SK-N-SH treated with all-trans-retinoic acid at 6 μM for 48 hours (cell line): ENCODE measurements around the gene GDF2.

Experiments used
- ATAC-seq: fragments of 200-7000 bp; cut with Tn5 transposase; 3 replicates; pipeline ENCODE4 v1.9.1; 2020; ENCODE audit warnings: mild to moderate bottlenecking, moderate library complexity
- ARNTL ChIP-seq: fragments of 450-650 bp; formaldehyde crosslinking; IDR thresholded peaks from 2 replicates; pipeline ENCODE4 v1.5.0; 2020; ENCODE audit warnings: low read depth, mild to moderate bottlenecking, moderate library complexity, borderline replicate concordance
- BACH2 ChIP-seq: fragments of 250-450 bp; sonication (Bioruptor Pico); IDR thresholded peaks from 2 replicates; pipeline ENCODE4 v1.9.0; 2021; ENCODE audit warnings: mild to moderate bottlenecking, borderline replicate concordance
- CSDC2 ChIP-seq: fragments of 250-450 bp; sonication (Bioruptor Pico); IDR thresholded peaks from 2 replicates; pipeline ENCODE4 v1.5.0; 2020; ENCODE audit warnings: mild to moderate bottlenecking, moderate library complexity
- ESRRG ChIP-seq: fragments of 250-450 bp; sonication (Bioruptor Pico); IDR thresholded peaks from 2 replicates; pipeline ENCODE4 v1.6.1; 2021; ENCODE audit warnings: mild to moderate bottlenecking
- GLIS3 ChIP-seq: fragments of 250-450 bp; sonication (Bioruptor Pico); IDR thresholded peaks from 2 replicates; pipeline ENCODE4 v1.5.0; 2020; ENCODE audit warnings: mild to moderate bottlenecking, moderate library complexity
- ISL1 ChIP-seq: fragments of 250-450 bp; sonication (Bioruptor Pico); IDR thresholded peaks from 2 replicates; pipeline ENCODE4 v2.1.2; 2022; ENCODE audit warnings: mild to moderate bottlenecking, moderate library complexity
- OSR1 ChIP-seq: fragments of 250-450 bp; sonication (Bioruptor Pico); IDR thresholded peaks from 2 replicates; pipeline ENCODE4 v1.8.0; 2022; ENCODE audit warnings: moderate library complexity, mild to moderate bottlenecking, inconsistent platforms
- PATZ1 ChIP-seq: fragments of 250-450 bp; sonication (Bioruptor Pico); IDR thresholded peaks from 2 replicates; pipeline ENCODE4 v1.8.0; 2020; ENCODE audit warnings: mild to moderate bottlenecking, moderate library complexity, borderline replicate concordance
- POU6F1 ChIP-seq: fragments of 250-450 bp; sonication (Bioruptor Pico); IDR thresholded peaks from 2 replicates; pipeline ENCODE4 v1.8.0; 2021; ENCODE audit warnings: low read depth, mild to moderate bottlenecking, moderate library complexity, borderline replicate concordance
- PPARA ChIP-seq: fragments of 250-450 bp; sonication (Bioruptor Pico); IDR thresholded peaks from 2 replicates; pipeline ENCODE4 v1.5.0; 2020; ENCODE audit warnings: mild to moderate bottlenecking, borderline replicate concordance
- RARB ChIP-seq: fragments of 250-450 bp; sonication (Bioruptor Pico); IDR thresholded peaks from 2 replicates; pipeline ENCODE4 v1.8.0; 2021; ENCODE audit warnings: mild to moderate bottlenecking, moderate library complexity
- SNAI2 ChIP-seq: fragments of 250-450 bp; sonication (Bioruptor Pico); IDR thresholded peaks from 2 replicates; pipeline ENCODE4 v1.5.0; 2020; ENCODE audit warnings: mild to moderate bottlenecking, moderate library complexity
- TCF4 ChIP-seq: fragments of 250-450 bp; sonication (Bioruptor Pico); IDR thresholded peaks from 2 replicates; pipeline ENCODE4 v1.8.0; 2021; ENCODE audit warnings: mild to moderate bottlenecking, moderate library complexity, borderline replicate concordance
- TOX ChIP-seq: fragments of 250-450 bp; sonication (Bioruptor Pico); IDR thresholded peaks from 2 replicates; pipeline ENCODE4 v1.8.0; 2021; ENCODE audit warnings: mild to moderate bottlenecking, moderate library complexity, borderline replicate concordance
- TSHZ2 ChIP-seq: fragments of 250-450 bp; sonication (Bioruptor Pico); IDR thresholded peaks from 2 replicates; pipeline ENCODE4 v1.5.0; 2020; ENCODE audit warnings: mild to moderate bottlenecking, moderate library complexity
- ZC3H10 ChIP-seq: fragments of 250-450 bp; sonication (Bioruptor Pico); IDR thresholded peaks from 2 replicates; pipeline ENCODE4 v1.5.1; 2021; ENCODE audit warnings: mild to moderate bottlenecking, moderate library complexity
- ZFP3 ChIP-seq: fragments of 250-450 bp; sonication (Bioruptor Pico); IDR thresholded peaks from 2 replicates; pipeline ENCODE4 v1.5.0; 2020; ENCODE audit warnings: mild to moderate bottlenecking, moderate library complexity
- ZFP30 ChIP-seq: fragments of 450-650 bp; formaldehyde crosslinking; IDR thresholded peaks from 2 replicates; pipeline ENCODE4 v1.5.0; 2022; ENCODE audit warnings: mild to moderate bottlenecking, moderate library complexity
- ZNF565 ChIP-seq: fragments of 450-650 bp; formaldehyde crosslinking; conservative IDR thresholded peaks from 2 replicates; pipeline ENCODE4 v1.5.0; 2020; ENCODE audit warnings: low read depth, mild to moderate bottlenecking, moderate library complexity
- ZNF70 ChIP-seq: fragments of 450-650 bp; formaldehyde crosslinking; IDR thresholded peaks from 2 replicates; pipeline ENCODE4 v1.5.0; 2020; ENCODE audit warnings: mild to moderate bottlenecking, moderate library complexity
- ZNF8 ChIP-seq: fragments of 450-650 bp; formaldehyde crosslinking; IDR thresholded peaks from 2 replicates; pipeline ENCODE4 v1.5.0; 2020; ENCODE audit warnings: mild to moderate bottlenecking, moderate library complexity

GDF2 gene

GRCh38 chr10:47366731-47367460, 44.6 kb downstream of the GDF2 start:
- no peak for TF ChIP-seq POU6F1 (CRISPR knock-in tag)
- no peak for TF ChIP-seq BACH2 (CRISPR knock-in tag)
- no peak for TF ChIP-seq OSR1 (CRISPR knock-in tag)
- TF ChIP-seq TOX (CRISPR knock-in tag) = no peak
- no peak for TF ChIP-seq ISL1 (CRISPR knock-in tag)
- TF ChIP-seq CSDC2 (CRISPR knock-in tag) = no peak
- TF ChIP-seq ZC3H10 (CRISPR knock-in tag) = no peak
- TF ChIP-seq ZFP3 (CRISPR knock-in tag) = no peak
- no peak for TF ChIP-seq ARNTL (CRISPR knock-in tag)
- no peak for TF ChIP-seq SNAI2 (CRISPR knock-in tag)
- TF ChIP-seq ESRRG (CRISPR knock-in tag) = no peak
- no peak for ATAC-seq

DNA sequence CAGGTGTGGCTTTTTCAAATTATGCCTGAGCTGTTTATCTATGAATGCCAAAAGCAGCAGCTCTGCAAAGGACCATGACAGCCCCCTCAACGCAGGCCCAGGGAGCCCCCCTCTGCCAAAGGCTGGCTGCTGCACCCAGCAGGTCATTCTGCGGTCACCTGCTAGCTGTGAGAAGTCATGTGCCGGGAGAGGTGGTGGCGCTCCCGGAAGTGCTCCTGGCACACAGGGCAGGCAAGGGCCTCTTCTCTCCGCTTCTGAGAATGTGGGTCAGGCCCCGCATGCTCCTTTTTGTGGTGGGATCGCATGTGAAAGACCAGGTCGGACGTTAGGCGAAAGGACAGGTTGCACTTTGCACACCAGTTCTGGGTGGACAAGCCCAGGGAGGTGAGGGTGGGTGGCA, 45.4 kb downstream of the GDF2 start:
- TF ChIP-seq GLIS3 (CRISPR knock-in tag) (no peak), ZC3H10 (CRISPR knock-in tag) (no peak), TCF4 (CRISPR knock-in tag) (no peak), ESRRG (CRISPR knock-in tag) (no peak), CSDC2 (CRISPR knock-in tag) (no peak), ZNF70 (CRISPR knock-in tag) (no peak), TOX (CRISPR knock-in tag) (no peak), BACH2 (CRISPR knock-in tag) (no peak), PPARA (CRISPR knock-in tag) (no peak), SNAI2 (CRISPR knock-in tag) (no peak)
- no peak for ATAC-seq

GRCh38 chr10:47368431-47369180, 46.4 kb downstream of the GDF2 start:
- ATAC-seq = no peak
- no peak for TF ChIP-seq POU6F1 (CRISPR knock-in tag)
- TF ChIP-seq ZC3H10 (CRISPR knock-in tag) = no peak
- no peak for TF ChIP-seq ARNTL (CRISPR knock-in tag)

DNA sequence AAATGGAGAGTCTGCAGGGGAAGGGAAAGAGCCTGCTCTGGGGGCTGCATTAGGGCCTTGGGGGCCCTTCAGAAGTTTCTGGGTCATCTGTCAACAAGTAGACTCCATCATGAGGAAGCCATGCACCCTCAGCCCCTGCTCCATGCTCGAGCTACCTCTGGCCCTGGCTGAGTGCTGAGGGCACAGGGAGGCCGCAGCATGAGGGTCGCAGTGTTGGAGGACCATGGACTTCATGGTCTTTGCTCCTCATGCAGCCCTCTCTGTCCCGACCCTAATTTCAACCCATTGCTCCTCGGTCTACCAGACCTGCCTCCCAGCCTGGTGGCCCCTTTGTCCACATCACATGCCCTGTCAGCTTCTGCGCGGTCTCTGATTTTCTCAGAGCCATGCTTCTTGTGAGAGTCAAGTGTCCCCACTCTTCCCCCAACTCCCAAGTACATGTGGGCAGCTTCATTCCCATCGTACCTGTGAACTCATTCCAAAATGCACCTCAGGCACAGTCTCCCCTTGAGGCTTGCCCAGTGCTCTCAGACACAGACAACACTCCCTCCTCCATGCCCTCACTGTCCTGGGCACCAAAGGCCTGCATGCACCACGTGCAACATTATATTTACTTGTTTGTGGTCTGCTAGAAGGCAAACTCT, 47.1 kb downstream of the GDF2 start:
- ATAC-seq = no peak
- TF ChIP-seq ZNF8 (CRISPR knock-in tag) = no peak
- no peak for TF ChIP-seq ISL1 (CRISPR knock-in tag)
- TF ChIP-seq ARNTL (CRISPR knock-in tag) = no peak
- no peak for TF ChIP-seq ZFP3 (CRISPR knock-in tag)
- no peak for TF ChIP-seq OSR1 (CRISPR knock-in tag)
- TF ChIP-seq ZNF70 (CRISPR knock-in tag) = no peak
- TF ChIP-seq POU6F1 (CRISPR knock-in tag) = no peak
- no peak for TF ChIP-seq GLIS3 (CRISPR knock-in tag)
- no peak for TF ChIP-seq TSHZ2
- no peak for TF ChIP-seq ZFP30
- no peak for TF ChIP-seq ESRRG (CRISPR knock-in tag)
- TF ChIP-seq RARB (CRISPR knock-in tag) = no peak
- no peak for TF ChIP-seq ZNF565
- no peak for TF ChIP-seq SNAI2 (CRISPR knock-in tag)
- TF ChIP-seq PPARA (CRISPR knock-in tag) = no peak
- TF ChIP-seq ZC3H10 (CRISPR knock-in tag) = no peak
- no peak for TF ChIP-seq BACH2 (CRISPR knock-in tag)
- no peak for TF ChIP-seq PATZ1 (CRISPR knock-in tag)
